Measurements from ENCODE around the gene CYP46A1.

CYP46A1 gene

DNA sequence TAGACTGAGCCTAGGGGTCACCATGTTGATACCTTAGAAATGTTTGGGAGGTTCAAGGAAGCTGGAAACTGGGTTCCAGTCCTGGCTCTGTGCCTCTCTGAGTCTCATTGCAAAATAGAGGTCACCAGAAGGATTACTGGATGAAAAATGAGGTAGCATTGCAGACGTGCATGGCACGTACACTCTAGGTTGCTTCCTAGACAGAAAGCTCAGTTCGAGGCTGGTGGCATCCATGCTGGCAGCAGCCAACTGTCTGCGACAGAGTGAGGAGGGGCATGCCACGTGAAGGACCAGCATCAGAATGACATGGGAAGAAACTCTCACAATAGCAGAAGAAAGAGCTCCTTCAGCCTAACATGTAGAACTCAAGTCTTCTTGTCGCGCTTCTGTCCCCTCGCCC, 4.6 kb upstream of the CYP46A1 start:
- CTCF ChIA-PET: interaction anchor here (0.9 to 1.8 kb wide), 7 partner anchors 8 to 219 kb away, joined by 3 to 6 read pairs (median 3); no protein-coding TSS in a partner anchor
- POLR2A ChIA-PET: no interaction called here
- Histone ChIP-seq H3K4me1 (ENCODE audit: control insufficient read depth, insufficient read depth, low read length) (no peaks in the 10 kb centered on the region), H3K9me3 (ENCODE audit: control insufficient read depth, insufficient read depth, low read depth, low read length) (no peaks in the 10 kb centered on the region), H3K4me3 (ENCODE audit: low read depth, low read length) (no peak overlapping the region), H3K36me3 (ENCODE audit: control insufficient read depth in 2 of 2, insufficient read depth in 1 of 2, low read length in 2 of 2) (no peaks in the 10 kb centered on the region), H3K27ac (ENCODE audit: extremely low read depth, low read depth, low read length) (no peak overlapping the region)
- TF ChIP-seq ZNF16 (tag by site-specific recombination; IDR thresholded peaks at IDR 0.05; ENCODE audit: low read depth) (no peak), MZF1 (tag by site-specific recombination; IDR thresholded peaks at IDR 0.05; ENCODE audit: borderline replicate concordance) (no peak), ZNF19 (tag by site-specific recombination; IDR thresholded peaks at IDR 0.05; ENCODE audit: low read depth) (no peak), ZNF623 (tag by site-specific recombination; IDR thresholded peaks at IDR 0.05) (no peak)
- TF ChIP-seq, protein P1, sequence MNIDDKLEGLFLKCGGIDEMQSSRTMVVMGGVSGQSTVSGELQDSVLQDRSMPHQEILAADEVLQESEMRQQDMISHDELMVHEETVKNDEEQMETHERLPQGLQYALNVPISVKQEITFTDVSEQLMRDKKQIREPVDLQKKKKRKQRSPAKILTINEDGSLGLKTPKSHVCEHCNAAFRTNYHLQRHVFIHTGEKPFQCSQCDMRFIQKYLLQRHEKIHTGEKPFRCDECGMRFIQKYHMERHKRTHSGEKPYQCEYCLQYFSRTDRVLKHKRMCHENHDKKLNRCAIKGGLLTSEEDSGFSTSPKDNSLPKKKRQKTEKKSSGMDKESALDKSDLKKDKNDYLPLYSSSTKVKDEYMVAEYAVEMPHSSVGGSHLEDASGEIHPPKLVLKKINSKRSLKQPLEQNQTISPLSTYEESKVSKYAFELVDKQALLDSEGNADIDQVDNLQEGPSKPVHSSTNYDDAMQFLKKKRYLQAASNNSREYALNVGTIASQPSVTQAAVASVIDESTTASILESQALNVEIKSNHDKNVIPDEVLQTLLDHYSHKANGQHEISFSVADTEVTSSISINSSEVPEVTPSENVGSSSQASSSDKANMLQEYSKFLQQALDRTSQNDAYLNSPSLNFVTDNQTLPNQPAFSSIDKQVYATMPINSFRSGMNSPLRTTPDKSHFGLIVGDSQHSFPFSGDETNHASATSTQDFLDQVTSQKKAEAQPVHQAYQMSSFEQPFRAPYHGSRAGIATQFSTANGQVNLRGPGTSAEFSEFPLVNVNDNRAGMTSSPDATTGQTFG (tag by site-specific recombination; IDR thresholded peaks at IDR 0.05; ENCODE audit: borderline replicate concordance): no peak

DNA sequence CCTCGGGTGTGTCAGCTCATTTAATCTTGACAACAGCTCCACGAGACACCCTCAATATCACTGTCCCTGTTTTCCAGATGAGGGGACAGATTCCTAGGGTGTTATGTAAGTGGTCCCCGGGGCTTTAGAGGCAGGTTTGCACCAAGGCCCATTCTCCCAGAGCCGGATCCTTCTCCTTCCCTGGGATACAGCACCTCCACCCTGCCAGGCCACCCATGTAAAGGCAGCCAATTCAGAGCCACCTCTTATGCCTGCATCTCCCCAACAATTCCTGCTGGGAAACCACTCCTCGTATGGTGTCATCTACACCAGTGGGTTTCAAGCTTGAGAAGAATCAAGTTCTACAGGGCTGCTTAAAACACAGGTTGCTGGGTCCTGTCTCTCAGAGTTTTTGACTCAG, 4.1 kb upstream of the CYP46A1 start:
- Histone ChIP-seq H3K4me1 (ENCODE audit: control insufficient read depth, insufficient read depth, low read length) (no peaks in the 10 kb centered on the region), H3K36me3 (ENCODE audit: control insufficient read depth in 2 of 2, insufficient read depth in 1 of 2, low read length in 2 of 2) (no peaks in the 10 kb centered on the region), H3K4me3 (ENCODE audit: low read depth, low read length) (no peak overlapping the region), H3K27ac (ENCODE audit: extremely low read depth, low read depth, low read length) (no peak overlapping the region), H3K9me3 (ENCODE audit: control insufficient read depth, insufficient read depth, low read depth, low read length) (no peaks in the 10 kb centered on the region)
- CTCF ChIA-PET: interaction anchor here (0.6 to 1.8 kb wide), 8 partner anchors 8 to 281 kb away, joined by 3 to 6 read pairs (median 4); no protein-coding TSS in a partner anchor
- POLR2A ChIA-PET: no interaction called here
- no peak for TF ChIP-seq ZNF394 (tag by site-specific recombination; IDR thresholded peaks at IDR 0.05; ENCODE audit: borderline replicate concordance)
- TF ChIP-seq ZNF311 (tag by site-specific recombination; IDR thresholded peaks at IDR 0.05; ENCODE audit: borderline replicate concordance): no peak
- TF ChIP-seq, protein P2, sequence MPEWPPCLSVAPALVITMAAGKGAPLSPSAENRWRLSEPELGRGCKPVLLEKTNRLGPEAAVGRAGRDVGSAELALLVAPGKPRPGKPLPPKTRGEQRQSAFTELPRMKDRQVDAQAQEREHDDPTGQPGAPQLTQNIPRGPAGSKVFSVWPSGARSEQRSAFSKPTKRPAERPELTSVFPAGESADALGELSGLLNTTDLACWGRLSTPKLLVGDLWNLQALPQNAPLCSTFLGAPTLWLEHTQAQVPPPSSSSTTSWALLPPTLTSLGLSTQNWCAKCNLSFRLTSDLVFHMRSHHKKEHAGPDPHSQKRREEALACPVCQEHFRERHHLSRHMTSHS (tag by site-specific recombination; IDR thresholded peaks at IDR 0.05): no peak
- TF ChIP-seq ZNF416 (tag by site-specific recombination; IDR thresholded peaks at IDR 0.05): no peak
- no peak for TF ChIP-seq ZNF146 (tag by site-specific recombination; IDR thresholded peaks at IDR 0.05)
- no peak for TF ChIP-seq GLIS1 (tag by site-specific recombination; IDR thresholded peaks at IDR 0.05)
- TF ChIP-seq KLF8 (tag by site-specific recombination; IDR thresholded peaks at IDR 0.05): no peak
- TF ChIP-seq BCL11B (tag by site-specific recombination; IDR thresholded peaks at IDR 0.05; ENCODE audit: low read depth): no peak
- TF ChIP-seq ZNF266 (tag by site-specific recombination; IDR thresholded peaks at IDR 0.05; ENCODE audit: low read depth): no peak
- no peak for TF ChIP-seq YY2 (tag by site-specific recombination; IDR thresholded peaks at IDR 0.05)

DNA sequence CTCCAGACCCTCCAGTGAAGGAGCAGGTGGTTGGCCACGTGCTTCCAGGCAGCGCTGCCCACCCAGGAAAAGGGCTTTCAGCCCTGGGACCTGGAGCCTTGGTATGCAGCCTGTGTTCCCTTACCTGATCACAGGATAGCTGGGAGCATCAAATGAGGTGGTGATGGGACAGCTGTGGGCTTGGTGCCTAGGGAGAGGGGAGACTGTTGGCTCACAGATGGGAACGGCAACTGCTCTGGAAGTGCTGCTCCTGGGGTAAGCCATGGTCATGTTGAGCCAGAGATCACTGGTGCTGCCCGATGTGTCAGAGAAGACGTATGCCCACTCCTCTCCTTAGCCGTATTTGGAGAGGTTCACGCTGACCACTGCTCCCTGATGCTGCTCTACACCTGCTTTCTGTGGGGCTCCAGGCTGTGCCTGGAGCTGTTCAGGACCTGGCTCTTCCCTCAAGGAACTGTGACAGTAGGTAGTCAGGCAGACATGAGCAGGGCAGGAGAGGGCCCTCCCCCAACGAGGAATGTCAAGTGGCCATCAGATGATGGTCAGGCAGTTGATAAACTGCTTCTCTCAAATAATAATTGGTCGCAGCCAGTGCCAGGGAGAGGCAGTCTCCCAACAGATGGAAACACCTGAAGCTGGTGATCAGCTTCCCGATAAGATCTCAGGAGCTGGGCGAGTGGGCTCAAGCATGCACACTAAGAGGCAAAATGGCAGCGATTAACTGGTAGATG, 2.8 kb upstream of the CYP46A1 start:
- ChIA-PET POLR2A (interaction anchor here (1.2 kb wide), 1 partner anchor 254 kb away, joined by 3 read pairs; no protein-coding TSS in a partner anchor), CTCF (interaction anchor here (1.1 to 1.8 kb wide), 3 partner anchors 12 to 222 kb away, joined by 3 to 6 read pairs (median 4); no protein-coding TSS in a partner anchor)
- Histone ChIP-seq H3K36me3 (ENCODE audit: control insufficient read depth in 2 of 2, insufficient read depth in 1 of 2, low read length in 2 of 2) (no peaks in the 10 kb centered on the region), H3K9me3 (ENCODE audit: control insufficient read depth, insufficient read depth, low read depth, low read length) (no peaks in the 10 kb centered on the region), H3K4me1 (ENCODE audit: control insufficient read depth, insufficient read depth, low read length) (no peaks in the 10 kb centered on the region), H3K27ac (ENCODE audit: extremely low read depth, low read depth, low read length) (no peak overlapping the region), H3K4me3 (ENCODE audit: low read depth, low read length) (no peak overlapping the region)
- TF ChIP-seq ZNF560 (tag by site-specific recombination; IDR thresholded peaks at IDR 0.05; ENCODE audit: borderline replicate concordance): no peak
- no peak for TF ChIP-seq ZNF658 (tag by site-specific recombination; IDR thresholded peaks at IDR 0.05)
- no peak for TF ChIP-seq ZNF548 (tag by site-specific recombination; IDR thresholded peaks at IDR 0.05)
- TF ChIP-seq, protein P3, sequence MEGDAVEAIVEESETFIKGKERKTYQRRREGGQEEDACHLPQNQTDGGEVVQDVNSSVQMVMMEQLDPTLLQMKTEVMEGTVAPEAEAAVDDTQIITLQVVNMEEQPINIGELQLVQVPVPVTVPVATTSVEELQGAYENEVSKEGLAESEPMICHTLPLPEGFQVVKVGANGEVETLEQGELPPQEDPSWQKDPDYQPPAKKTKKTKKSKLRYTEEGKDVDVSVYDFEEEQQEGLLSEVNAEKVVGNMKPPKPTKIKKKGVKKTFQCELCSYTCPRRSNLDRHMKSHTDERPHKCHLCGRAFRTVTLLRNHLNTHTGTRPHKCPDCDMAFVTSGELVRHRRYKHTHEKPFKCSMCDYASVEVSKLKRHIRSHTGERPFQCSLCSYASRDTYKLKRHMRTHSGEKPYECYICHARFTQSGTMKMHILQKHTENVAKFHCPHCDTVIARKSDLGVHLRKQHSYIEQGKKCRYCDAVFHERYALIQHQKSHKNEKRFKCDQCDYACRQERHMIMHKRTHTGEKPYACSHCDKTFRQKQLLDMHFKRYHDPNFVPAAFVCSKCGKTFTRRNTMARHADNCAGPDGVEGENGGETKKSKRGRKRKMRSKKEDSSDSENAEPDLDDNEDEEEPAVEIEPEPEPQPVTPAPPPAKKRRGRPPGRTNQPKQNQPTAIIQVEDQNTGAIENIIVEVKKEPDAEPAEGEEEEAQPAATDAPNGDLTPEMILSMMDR (tag by site-specific recombination; IDR thresholded peaks at IDR 0.05): no peak
- no peak for TF ChIP-seq ZBTB1 (tag by site-specific recombination; IDR thresholded peaks at IDR 0.05)
- TF ChIP-seq ZNF121 (tag by site-specific recombination; IDR thresholded peaks at IDR 0.05): no peak
- no peak for TF ChIP-seq ZNF514 (tag by site-specific recombination; IDR thresholded peaks at IDR 0.05)
- no peak for TF ChIP-seq ZNF791 (tag by site-specific recombination; IDR thresholded peaks at IDR 0.05)
- TF ChIP-seq ZNF785 (tag by site-specific recombination; IDR thresholded peaks at IDR 0.05): no peak
- no peak for TF ChIP-seq ZNF214 (tag by site-specific recombination; IDR thresholded peaks at IDR 0.05; ENCODE audit: borderline replicate concordance)
- no peak for TF ChIP-seq ZNF23 (tag by site-specific recombination; IDR thresholded peaks at IDR 0.05; ENCODE audit: borderline replicate concordance)
- no peak for TF ChIP-seq ZNF133 (tag by site-specific recombination; IDR thresholded peaks at IDR 0.05)
- no peak for TF ChIP-seq ZNF2 (tag by site-specific recombination; IDR thresholded peaks at IDR 0.05)
